ENCODE measurements around the gene RPRD1B.
A peak's percentile ranks its signal among the peaks of the same experiment; 100 is the strongest.

RPRD1B gene

GRCh38 chr20:37991157-37991866 is 42.2 kb upstream of the RPRD1B start:
- Histone ChIP-seq H3K9me3 (ENCODE audit: control insufficient read depth in 2 of 2, low read length in 2 of 2) (no peaks in the 10 kb centered on the region), H3K36me3 (ENCODE audit: control insufficient read depth in 2 of 2, insufficient read depth in 2 of 2, low read length in 2 of 2) (peaks cover 12 to 21% of the 10 kb centered on the region in 2 donors), H3K9ac (ENCODE audit: low read depth in 1 of 2, low read length in 2 of 2) (no peak overlapping the region), H3K4me1 (ENCODE audit: control insufficient read depth in 2 of 2, insufficient read depth in 2 of 2, low read length in 2 of 2) (peaks cover 31 to 47% of the 10 kb centered on the region in 2 donors), H3K27ac (ENCODE audit: low read depth in 2 of 2, low read length in 2 of 2) (peak overlapping the region; percentile 43 to 69), H3K4me3 (ENCODE audit: low read length in 2 of 2) (no peak overlapping the region), H3K27me3 (ENCODE audit: control insufficient read depth in 2 of 2, insufficient read depth in 2 of 2, low read length in 2 of 2) (no peaks in the 10 kb centered on the region)

- H3K4me1 ChIP-seq (ENCODE audit: control insufficient read depth in 2 of 2, insufficient read depth in 2 of 2, low read length in 2 of 2): peaks cover 26 to 45% of the 10 kb centered on the region in 2 donors
- peaks cover 17 to 27% of the 10 kb centered on the region in 2 donors for H3K36me3 ChIP-seq (ENCODE audit: control insufficient read depth in 2 of 2, insufficient read depth in 2 of 2, low read length in 2 of 2)
- no peak overlapping the region for H3K9ac ChIP-seq (ENCODE audit: low read depth in 1 of 2, low read length in 2 of 2)
- no peaks in the 10 kb centered on the region for H3K27me3 ChIP-seq (ENCODE audit: control insufficient read depth in 2 of 2, insufficient read depth in 2 of 2, low read length in 2 of 2)
- H3K9me3 ChIP-seq (ENCODE audit: control insufficient read depth in 2 of 2, low read length in 2 of 2): no peaks in the 10 kb centered on the region
- no peak overlapping the region for H3K4me3 ChIP-seq (ENCODE audit: low read length in 2 of 2)
- no peak overlapping the region for H3K27ac ChIP-seq (ENCODE audit: low read depth in 2 of 2, low read length in 2 of 2)
Measured at GRCh38 chr20:37991908-37992307, 41.6 kb upstream of the RPRD1B start.

GRCh38 chr20:37992802-37993409 is 40.6 kb upstream of the RPRD1B start:
- H3K36me3 ChIP-seq (ENCODE audit: control insufficient read depth in 2 of 2, insufficient read depth in 2 of 2, low read length in 2 of 2): peaks cover 22 to 35% of the 10 kb centered on the region in 2 donors
- no peaks in the 10 kb centered on the region for H3K9me3 ChIP-seq (ENCODE audit: control insufficient read depth in 2 of 2, low read length in 2 of 2)
- no peak overlapping the region for H3K4me3 ChIP-seq (ENCODE audit: low read length in 2 of 2)
- H3K27ac ChIP-seq (ENCODE audit: low read depth in 2 of 2, low read length in 2 of 2): peak overlapping the region; percentile 39
- no peaks in the 10 kb centered on the region for H3K27me3 ChIP-seq (ENCODE audit: control insufficient read depth in 2 of 2, insufficient read depth in 2 of 2, low read length in 2 of 2)
- no peak overlapping the region for H3K9ac ChIP-seq (ENCODE audit: low read depth in 1 of 2, low read length in 2 of 2)
- peaks cover 22 to 42% of the 10 kb centered on the region in 2 donors for H3K4me1 ChIP-seq (ENCODE audit: control insufficient read depth in 2 of 2, insufficient read depth in 2 of 2, low read length in 2 of 2)

DNA sequence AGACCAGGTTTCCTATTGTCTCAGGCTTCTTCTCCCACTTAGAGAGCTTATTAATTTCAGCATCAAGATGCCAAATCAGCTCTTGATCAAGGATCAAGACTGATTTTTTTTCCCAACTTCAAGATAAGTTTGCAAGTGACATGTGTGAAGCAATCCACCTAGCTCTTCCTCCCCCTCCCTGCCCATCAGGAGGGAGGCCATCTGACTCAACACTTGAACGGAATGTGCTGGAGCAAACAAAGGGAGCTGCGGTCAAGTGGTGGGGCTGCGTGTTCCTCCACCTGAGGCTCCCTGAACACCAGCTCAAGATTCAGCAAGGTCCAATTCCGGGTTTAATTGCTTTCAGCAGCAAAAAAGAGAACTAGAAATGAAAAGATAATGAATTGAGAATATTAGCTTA is 39.0 kb upstream of the RPRD1B start:
- Histone ChIP-seq H3K9me3 (ENCODE audit: control insufficient read depth in 2 of 2, low read length in 2 of 2) (no peaks in the 10 kb centered on the region), H3K9ac (ENCODE audit: low read depth in 1 of 2, low read length in 2 of 2) (no peak overlapping the region), H3K4me3 (ENCODE audit: low read length in 2 of 2) (no peak overlapping the region), H3K27me3 (ENCODE audit: control insufficient read depth in 2 of 2, insufficient read depth in 2 of 2, low read length in 2 of 2) (no peaks in the 10 kb centered on the region), H3K4me1 (ENCODE audit: control insufficient read depth in 2 of 2, insufficient read depth in 2 of 2, low read length in 2 of 2) (peaks cover 19 to 38% of the 10 kb centered on the region in 2 donors), H3K27ac (ENCODE audit: low read depth in 2 of 2, low read length in 2 of 2) (no peak overlapping the region), H3K36me3 (ENCODE audit: control insufficient read depth in 2 of 2, insufficient read depth in 2 of 2, low read length in 2 of 2) (peaks cover 31 to 43% of the 10 kb centered on the region in 2 donors)

DNA sequence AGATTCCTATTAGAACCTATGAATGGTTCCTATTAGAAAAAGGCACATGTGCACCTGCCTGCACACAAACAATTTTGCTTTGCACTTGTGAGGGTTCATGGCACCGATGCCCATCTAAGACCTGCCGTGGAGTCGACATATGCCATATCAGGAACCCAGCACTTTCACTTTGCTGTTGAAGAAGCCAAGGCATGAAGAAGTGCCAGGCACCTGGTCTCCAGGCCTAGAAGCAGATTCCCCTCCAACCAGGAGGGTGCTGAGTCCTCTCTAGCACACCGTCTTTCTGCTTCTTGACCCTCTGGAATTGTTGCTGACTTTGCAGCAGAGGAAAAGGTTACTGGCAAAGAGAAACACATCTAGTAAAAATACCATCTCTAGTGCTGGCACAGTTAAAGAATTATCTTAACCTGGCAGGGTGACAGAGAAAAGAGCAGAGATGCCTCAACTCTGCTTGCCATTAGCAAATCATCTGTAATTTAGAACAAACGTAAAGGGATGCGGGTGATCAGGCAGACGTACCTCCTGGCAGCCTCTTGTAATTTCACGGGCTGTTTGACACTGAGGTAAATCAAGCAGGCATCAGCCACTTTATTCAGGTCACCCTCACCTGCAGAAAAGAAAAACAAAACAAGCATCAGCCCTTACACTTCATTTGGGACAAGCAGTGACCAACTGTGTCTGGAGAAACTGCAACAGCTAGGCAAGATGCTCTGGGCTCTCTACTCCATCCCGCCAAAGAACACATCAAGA is 37.5 kb upstream of the RPRD1B start:
- H3K4me3 ChIP-seq (ENCODE audit: low read length in 2 of 2): no peak overlapping the region
- H3K36me3 ChIP-seq (ENCODE audit: control insufficient read depth in 2 of 2, insufficient read depth in 2 of 2, low read length in 2 of 2): peaks cover 42 to 57% of the 10 kb centered on the region in 2 donors
- no peak overlapping the region for H3K27ac ChIP-seq (ENCODE audit: low read depth in 2 of 2, low read length in 2 of 2)
- H3K9ac ChIP-seq (ENCODE audit: low read depth in 1 of 2, low read length in 2 of 2): no peak overlapping the region
- no peaks in the 10 kb centered on the region for H3K27me3 ChIP-seq (ENCODE audit: control insufficient read depth in 2 of 2, insufficient read depth in 2 of 2, low read length in 2 of 2)
- peaks cover 10 to 24% of the 10 kb centered on the region in 2 donors for H3K4me1 ChIP-seq (ENCODE audit: control insufficient read depth in 2 of 2, insufficient read depth in 2 of 2, low read length in 2 of 2)
- no peaks in the 10 kb centered on the region for H3K9me3 ChIP-seq (ENCODE audit: control insufficient read depth in 2 of 2, low read length in 2 of 2)

DNA sequence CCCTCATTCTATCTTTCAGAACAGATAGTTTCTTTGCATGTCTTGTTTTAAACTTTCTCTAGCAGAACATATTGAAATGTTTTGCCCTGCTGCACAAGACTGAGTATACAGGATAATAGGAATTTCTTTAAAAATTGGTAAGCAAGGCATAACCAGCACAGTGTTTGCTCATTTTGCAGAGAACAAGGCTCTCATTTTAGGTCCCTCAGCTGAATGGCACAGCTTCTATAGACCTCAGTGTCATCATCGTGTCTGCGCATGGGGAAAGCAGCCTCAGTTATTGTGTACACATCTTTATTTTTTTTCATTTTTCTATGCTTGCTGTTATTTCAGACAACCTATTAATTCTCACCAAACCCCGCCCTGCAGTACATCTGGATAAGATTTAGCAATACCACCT is 36.0 kb upstream of the RPRD1B start:
- H3K27ac ChIP-seq (ENCODE audit: low read depth in 2 of 2, low read length in 2 of 2): no peak overlapping the region
- H3K36me3 ChIP-seq (ENCODE audit: control insufficient read depth in 2 of 2, insufficient read depth in 2 of 2, low read length in 2 of 2): peaks cover 51 to 71% of the 10 kb centered on the region in 2 donors
- H3K27me3 ChIP-seq (ENCODE audit: control insufficient read depth in 2 of 2, insufficient read depth in 2 of 2, low read length in 2 of 2): no peaks in the 10 kb centered on the region
- no peaks in the 10 kb centered on the region for H3K9me3 ChIP-seq (ENCODE audit: control insufficient read depth in 2 of 2, low read length in 2 of 2)
- peaks cover 6 to 10% of the 10 kb centered on the region in 2 donors for H3K4me1 ChIP-seq (ENCODE audit: control insufficient read depth in 2 of 2, insufficient read depth in 2 of 2, low read length in 2 of 2)
- H3K9ac ChIP-seq (ENCODE audit: low read depth in 1 of 2, low read length in 2 of 2): no peak overlapping the region
- H3K4me3 ChIP-seq (ENCODE audit: low read length in 2 of 2): no peak overlapping the region

DNA sequence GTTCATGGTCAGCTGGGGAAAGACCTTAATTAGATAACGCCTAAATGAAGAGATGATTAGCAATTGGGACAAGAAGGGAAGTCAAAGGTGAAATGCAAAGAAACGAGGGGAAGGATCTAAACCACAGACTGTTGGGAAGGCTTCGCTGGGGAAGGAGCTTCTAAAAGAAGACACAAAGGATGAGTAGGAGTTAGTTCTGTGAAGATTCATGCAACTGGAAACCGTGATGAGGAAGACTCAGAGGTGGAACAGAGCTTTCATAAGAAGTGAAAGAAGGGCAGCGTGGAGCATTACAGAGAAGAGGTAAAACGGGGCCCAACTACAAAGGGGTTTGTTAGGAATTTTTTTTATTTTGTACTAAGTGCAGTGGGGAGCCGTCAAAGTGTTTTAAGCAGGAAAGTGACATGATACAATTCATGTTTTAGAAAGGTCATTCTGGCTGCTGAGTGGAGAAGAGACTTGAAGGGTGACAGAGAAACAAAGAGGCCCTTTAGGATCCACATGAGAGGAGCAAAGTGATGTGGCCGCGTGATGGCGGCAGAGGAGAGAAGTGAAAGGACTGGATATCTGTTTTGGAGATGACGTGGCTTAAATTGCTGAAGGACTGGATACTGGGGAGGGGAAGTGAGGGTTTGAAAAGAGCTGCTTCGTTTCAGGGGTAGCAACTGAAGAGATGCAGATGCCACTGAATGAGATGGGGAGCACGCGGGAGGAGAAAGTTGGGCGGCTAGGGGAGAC is 33.9 kb upstream of the RPRD1B start:
- Histone ChIP-seq H3K36me3 (ENCODE audit: control insufficient read depth in 2 of 2, insufficient read depth in 2 of 2, low read length in 2 of 2) (peaks cover 62 to 82% of the 10 kb centered on the region in 2 donors), H3K4me3 (ENCODE audit: low read length in 2 of 2) (no peak overlapping the region), H3K9ac (ENCODE audit: low read depth in 1 of 2, low read length in 2 of 2) (no peak overlapping the region), H3K27me3 (ENCODE audit: control insufficient read depth in 2 of 2, insufficient read depth in 2 of 2, low read length in 2 of 2) (no peaks in the 10 kb centered on the region), H3K27ac (ENCODE audit: low read depth in 2 of 2, low read length in 2 of 2) (no peak overlapping the region), H3K4me1 (ENCODE audit: control insufficient read depth in 2 of 2, insufficient read depth in 2 of 2, low read length in 2 of 2) (no peaks in the 10 kb centered on the region), H3K9me3 (ENCODE audit: control insufficient read depth in 2 of 2, low read length in 2 of 2) (no peaks in the 10 kb centered on the region)

- Histone ChIP-seq H3K9me3 (ENCODE audit: control insufficient read depth in 2 of 2, low read length in 2 of 2) (no peaks in the 10 kb centered on the region), H3K27ac (ENCODE audit: low read depth in 2 of 2, low read length in 2 of 2) (no peak overlapping the region), H3K4me3 (ENCODE audit: low read length in 2 of 2) (no peak overlapping the region), H3K27me3 (ENCODE audit: control insufficient read depth in 2 of 2, insufficient read depth in 2 of 2, low read length in 2 of 2) (no peaks in the 10 kb centered on the region), H3K4me1 (ENCODE audit: control insufficient read depth in 2 of 2, insufficient read depth in 2 of 2, low read length in 2 of 2) (no peaks in the 10 kb centered on the region), H3K36me3 (ENCODE audit: control insufficient read depth in 2 of 2, insufficient read depth in 2 of 2, low read length in 2 of 2) (peaks cover 58 to 80% of the 10 kb centered on the region in 2 donors), H3K9ac (ENCODE audit: low read depth in 1 of 2, low read length in 2 of 2) (no peak overlapping the region)
Measured at GRCh38 chr20:38000293-38000692, 33.3 kb upstream of the RPRD1B start.

DNA sequence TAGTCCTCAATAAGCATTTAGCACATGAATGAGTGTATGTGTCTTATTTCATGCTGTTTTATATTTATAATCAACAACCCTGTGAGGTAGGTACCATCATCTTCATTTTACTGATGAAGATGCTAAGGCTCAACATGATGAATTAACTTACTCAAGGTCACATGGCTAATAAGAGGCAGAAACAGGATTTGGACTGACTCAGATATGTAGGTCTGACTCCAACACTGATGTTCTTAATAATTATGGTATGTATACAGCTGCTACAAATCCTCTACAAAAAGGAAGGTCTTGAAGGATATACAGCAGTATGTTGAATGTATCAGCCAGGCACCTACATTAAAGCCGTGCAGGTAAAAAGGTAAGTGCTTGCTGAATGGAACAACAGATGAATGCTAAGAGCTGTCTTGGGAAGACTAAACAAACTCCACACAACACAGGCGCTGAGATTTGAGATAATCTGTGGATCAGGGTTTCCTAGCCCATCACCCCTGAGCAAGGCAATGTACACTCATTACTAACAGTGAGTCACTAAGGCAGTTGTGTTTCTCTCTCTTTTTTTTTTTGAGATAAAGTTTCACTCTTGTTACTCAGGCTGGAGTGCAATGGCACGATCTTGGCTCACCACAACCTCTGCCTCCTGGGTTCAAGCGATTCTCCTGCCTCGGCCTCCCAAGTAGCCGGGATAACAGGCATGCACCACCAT is 32.2 kb upstream of the RPRD1B start:
- Histone ChIP-seq H3K4me1 (ENCODE audit: control insufficient read depth in 2 of 2, insufficient read depth in 2 of 2, low read length in 2 of 2) (no peaks in the 10 kb centered on the region), H3K36me3 (ENCODE audit: control insufficient read depth in 2 of 2, insufficient read depth in 2 of 2, low read length in 2 of 2) (peaks cover 57 to 70% of the 10 kb centered on the region in 2 donors), H3K9me3 (ENCODE audit: control insufficient read depth in 2 of 2, low read length in 2 of 2) (no peaks in the 10 kb centered on the region), H3K4me3 (ENCODE audit: low read length in 2 of 2) (no peak overlapping the region), H3K9ac (ENCODE audit: low read depth in 1 of 2, low read length in 2 of 2) (no peak overlapping the region), H3K27me3 (ENCODE audit: control insufficient read depth in 2 of 2, insufficient read depth in 2 of 2, low read length in 2 of 2) (no peaks in the 10 kb centered on the region), H3K27ac (ENCODE audit: low read depth in 2 of 2, low read length in 2 of 2) (no peak overlapping the region)

All from mucosa of rectum (tissue), 2 donors.